GM19328 (cell line): Measurements from ENCODE around the gene CCND2.
A peak's percentile ranks its signal among the peaks of the same experiment; 100 is the strongest.

ENCODE experiments used
- ATAC-seq: cut with Tn5 transposase; IDR thresholded peaks from one replicate; pipeline ENCODE4 v1.9.1; 2021; ENCODE audit warnings: mild to moderate bottlenecking, moderate library complexity; ENCODE audit not compliant: unreplicated experiment

Gene CCND2

GRCh38 chr12:4289231-4289878, 15.8 kb downstream of the CCND2 start:
- ATAC-seq = no peak

GRCh38 chr12:4289998-4290790, 16.6 kb downstream of the CCND2 start:
- no peak for ATAC-seq

- no peak for ATAC-seq
These were observed 18.9 kb downstream of the CCND2 start for GRCh38 chr12:4292341-4293073.

GRCh38 chr12:4293299-4293965, 19.9 kb downstream of the CCND2 start:
- no peak for ATAC-seq

DNA sequence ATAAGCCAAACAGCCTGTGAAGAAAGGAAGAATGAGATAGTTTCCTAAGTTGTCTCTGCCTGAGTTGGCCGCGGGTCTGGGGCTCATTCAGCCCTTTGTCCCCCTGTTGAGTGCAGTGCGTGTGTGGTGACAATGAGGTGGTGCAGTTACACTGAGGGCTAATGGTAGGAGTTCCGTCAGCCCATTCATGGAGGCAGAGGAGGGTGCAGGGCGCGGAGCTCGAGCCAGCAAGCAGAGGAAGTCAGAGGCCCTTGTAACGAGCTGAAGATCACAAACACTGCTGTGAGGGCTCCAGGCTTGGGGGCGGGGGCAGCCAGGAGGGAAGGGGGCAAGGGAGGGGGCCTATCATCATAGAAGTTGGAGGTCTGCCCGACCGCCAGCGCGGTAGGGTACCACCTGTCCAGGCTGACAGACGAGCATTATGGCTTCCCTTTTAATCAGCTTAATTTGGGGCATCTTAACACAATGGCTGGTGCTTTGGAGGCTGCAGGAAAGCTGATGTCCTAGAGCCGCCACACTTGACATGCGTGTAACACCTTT, 20.5 kb downstream of the CCND2 start:
- ATAC-seq = no peak

GRCh38 chr12:4296751-4297150, 23.2 kb downstream of the CCND2 start:
- ATAC-seq = no peak

DNA sequence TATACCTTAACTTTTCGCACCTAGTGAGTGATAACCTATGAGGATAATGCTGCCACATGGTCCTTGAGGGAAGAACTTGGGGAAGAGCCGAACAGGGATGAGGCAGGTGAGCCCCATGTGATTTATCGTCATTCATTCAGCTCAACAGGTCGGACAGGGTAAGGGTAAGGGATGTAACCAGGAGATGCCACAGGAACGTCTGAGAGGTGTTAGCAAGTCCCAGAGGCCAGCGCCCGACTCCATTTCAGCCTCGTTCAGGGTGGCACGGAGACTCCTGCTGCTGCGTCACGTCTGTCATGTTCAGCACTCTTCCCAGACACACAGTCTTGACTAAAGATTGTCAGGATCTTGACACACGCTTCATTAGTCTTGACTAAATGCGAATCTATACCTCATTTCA, 24.1 kb downstream of the CCND2 start:
- no peak for ATAC-seq

DNA sequence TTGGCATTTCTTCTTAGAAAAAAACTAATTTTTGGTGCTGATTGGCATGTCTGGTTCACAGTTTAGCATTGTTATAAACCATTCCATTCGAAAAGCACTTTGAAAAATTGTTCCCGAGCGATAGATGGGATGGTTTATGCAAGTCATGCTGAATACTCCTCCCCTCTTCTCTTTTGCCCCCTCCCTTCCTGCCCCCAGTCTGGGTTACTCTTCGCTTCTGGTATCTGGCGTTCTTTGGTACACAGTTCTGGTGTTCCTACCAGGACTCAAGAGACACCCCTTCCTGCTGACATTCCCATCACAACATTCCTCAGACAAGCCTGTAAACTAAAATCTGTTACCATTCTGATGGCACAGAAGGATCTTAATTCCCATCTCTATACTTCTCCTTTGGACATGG, 27.3 kb downstream of the CCND2 start:
- no peak for ATAC-seq

- ATAC-seq = no peak
These were observed 28.5 kb downstream of the CCND2 start for GRCh38 chr12:4301932-4302501.

GRCh38 chr12:4302881-4303280, 29.3 kb downstream of the CCND2 start:
- no peak for ATAC-seq

DNA sequence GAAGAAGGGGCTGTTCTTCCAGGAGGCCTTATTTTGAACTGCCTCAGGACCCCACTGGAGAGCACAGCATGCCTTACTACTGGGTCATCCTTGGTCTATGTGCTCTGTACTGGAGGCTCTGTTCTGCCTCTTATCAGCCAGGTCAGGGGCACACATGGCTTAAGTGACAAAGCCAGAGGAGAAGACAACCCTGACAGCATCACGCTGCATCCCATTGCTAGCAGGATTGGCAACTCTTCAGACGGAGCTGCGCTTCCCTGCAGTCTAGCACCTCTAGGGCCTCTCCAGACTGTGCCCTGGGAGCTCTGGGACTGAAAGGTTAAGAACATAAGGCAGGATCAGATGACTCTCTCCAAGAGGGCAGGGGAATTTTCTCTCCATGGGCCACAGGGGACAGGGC, 30.2 kb downstream of the CCND2 start:
- ATAC-seq = no peak

- no peak for ATAC-seq
These were observed 34.2 kb downstream of the CCND2 start for GRCh38 chr12:4307593-4308333.

GRCh38 chr12:4308334-4308950, 34.9 kb downstream of the CCND2 start:
- ATAC-seq = no peak

GRCh38 chr12:4311776-4312175, 38.2 kb downstream of the CCND2 start:
- no peak for ATAC-seq

DNA sequence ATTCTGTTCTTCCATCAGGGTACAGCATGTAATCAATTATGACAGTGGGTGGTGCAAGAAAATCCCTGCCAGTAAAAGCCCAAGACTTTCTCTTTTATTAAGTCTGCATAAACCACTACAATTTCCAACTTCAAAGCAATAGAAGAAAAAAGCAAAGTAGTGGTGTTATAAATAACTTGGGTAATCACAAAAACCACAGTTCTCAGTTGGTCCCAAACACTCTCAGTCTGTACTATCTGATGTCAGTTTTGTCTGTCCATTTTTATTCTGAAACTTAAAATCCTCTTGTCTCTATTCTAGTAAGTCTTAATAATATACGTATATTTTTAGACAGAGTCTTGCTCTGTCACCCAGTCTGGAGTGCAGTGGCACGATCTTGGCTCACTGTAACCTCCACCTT, 38.7 kb downstream of the CCND2 start:
- ATAC-seq = no peak

DNA sequence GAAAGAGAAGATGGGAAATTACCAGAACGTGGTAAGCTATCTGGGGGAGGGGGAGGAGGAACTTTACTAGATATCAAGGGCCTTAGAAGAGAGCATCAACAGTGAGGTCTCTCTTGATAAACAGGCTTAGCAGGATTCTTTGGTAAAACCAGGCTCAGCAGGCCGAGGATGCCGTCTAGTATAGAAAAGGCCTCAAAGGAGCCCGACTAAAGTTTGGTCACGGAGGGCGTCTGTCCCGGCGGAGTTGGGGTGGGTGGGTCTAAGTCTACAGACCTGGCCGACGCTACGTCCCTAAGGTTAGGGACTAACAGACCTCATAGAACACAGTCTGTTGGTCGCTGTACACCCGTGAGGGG, 46.9 kb downstream of the CCND2 start:
- ATAC-seq = peak; percentile 26

- ATAC-seq = peak; percentile 98
These were observed 47.5 kb downstream of the CCND2 start, which contains the start of gene TIGAR for GRCh38 chr12:4320853-4321701. Gene TIGAR, plus strand, starts transcription at chr12:4321213. Its CDS starts 59 bp downstream, at chr12:4321272.

DNA sequence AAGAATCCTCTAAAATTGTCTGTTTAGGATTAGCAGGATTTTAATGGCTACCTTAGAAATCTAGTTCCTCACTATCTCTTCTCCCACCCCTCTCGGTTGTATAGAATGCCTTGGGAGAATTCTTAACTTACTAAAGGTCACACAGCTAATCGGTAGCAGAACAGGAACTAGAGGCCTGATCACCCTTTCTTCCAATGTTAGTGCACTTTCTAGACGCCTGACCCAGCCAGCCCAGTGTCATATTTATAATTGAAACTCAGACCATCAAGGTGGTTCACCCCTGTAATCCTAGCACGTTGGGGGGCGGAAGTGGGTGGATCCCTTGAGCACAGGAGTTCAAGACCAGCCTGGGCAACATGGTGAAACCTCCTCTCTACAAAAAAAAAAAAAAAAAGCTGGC, 49.2 kb downstream of the CCND2 start:
- no peak for ATAC-seq
